GM21390 (cell line): Measurements from ENCODE around the gene KRTAP10-11.

Experiments
- ATAC-seq: cut with Tn5 transposase; IDR thresholded peaks from one replicate; pipeline ENCODE4 v1.9.1; 2021; ENCODE audit not compliant: unreplicated experiment

KRTAP10-11 gene

DNA sequence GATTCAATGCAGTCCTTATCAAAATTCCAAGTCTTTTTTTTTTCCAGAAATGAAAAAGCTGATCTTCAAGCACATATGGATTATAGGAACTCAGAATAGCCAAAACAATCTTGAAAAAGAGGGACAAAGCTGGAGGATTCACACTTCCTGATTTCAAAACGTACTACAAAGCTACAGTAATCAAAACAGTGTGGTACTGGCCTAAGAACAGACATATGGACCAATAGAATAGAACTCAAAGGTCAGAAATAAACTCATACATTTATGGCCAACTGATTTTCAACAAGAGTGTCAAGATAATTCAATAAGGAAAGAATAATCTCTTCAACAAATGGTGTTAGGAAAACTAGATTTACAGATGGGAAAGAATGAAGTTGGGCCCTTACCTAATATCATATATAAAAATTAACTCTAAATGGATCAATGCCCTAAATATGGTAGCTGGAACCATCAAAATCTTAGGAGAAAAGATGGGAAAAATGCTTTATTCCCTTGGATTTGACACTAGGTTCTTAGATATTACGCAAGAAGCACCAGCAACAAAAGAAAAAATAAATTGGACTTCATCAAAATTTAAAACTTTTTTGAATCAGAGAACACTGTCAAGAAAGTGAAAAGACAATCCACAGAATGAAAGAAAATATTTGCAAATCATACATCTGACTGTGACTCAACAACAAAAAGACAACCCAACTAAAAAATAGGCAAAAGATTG is 46.7 kb downstream of the KRTAP10-11 start:
- ATAC-seq: no peak

DNA sequence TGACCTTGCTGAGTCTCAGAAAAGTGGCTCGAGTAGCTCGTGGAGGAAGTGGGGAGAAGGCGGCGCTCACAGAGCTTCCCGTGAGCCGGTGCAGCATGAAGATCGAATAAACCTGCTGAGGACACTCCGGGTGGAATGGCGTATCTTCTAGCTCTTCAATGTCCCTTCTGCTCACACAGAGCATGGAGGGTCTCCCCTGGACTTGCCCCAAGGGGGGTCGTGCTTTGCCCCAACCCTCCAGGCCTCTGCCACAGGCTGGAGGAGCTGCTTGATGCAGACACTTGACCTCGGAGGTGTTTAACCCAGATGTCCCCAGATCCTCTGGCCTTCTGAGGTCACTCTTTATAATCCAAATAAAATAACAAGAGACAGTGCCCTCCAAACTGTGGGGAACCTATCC is 48.6 kb downstream of the KRTAP10-11 start:
- ATAC-seq: no peak

DNA sequence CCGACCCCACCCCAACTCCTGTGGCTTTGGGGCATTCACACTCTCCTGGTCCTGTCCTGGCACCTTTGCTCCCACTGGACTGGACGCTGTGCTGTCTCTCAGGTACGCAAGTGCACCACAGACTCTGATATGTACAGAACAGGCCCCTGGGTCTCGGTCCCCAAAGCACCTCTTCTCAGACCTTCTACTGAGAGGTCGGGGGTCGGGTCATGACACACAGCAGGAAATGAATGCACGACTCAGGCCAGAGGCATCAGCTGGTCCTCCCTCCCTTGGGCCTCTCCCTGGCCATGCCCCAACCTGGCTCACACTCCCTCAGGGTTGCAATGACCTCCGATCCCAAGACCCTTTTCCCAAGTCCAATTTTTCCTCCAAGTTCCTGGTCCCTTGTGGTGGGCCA is 49.0 kb downstream of the KRTAP10-11 start:
- ATAC-seq: no peak

DNA sequence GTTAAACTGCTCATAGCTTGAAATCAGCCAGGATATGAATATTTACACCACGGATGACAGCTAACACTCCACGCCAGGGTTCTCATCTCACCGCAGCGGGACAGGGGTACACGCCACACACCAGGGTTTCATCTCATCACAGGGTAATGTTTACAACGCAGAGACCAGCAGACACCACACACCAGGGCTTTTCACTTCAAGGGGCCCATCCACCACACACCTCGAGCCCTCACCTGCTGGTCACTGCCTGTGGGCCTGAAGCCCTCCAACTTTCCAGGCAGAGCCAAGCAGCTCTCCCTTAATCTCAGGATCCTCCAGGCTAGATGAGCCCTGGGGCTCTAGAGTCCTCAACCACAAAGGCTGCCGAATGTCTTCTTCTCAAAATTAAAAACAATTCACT is 49.4 kb downstream of the KRTAP10-11 start:
- ATAC-seq: no peak

DNA sequence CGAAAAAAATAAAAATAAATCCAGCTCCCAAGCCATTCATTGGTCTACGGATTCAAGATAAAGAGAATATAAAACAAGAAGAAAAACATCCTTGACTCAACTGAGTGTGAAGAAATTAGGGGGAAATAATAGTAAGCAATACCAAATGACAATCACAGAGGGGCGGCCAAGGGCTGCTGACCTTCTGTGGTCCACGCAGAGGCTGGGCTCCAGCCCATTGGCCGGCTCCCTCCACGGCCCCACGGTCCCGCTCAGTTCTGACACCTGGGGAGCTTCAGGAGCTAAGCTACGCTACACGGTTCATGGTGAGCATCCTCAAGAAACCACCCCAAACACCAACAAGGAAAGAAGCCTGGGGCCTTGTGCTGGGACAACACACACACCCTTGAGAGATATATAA is 50.4 kb downstream of the KRTAP10-11 start:
- ATAC-seq: no peak
